Esophagus squamous epithelium (tissue), 5 donors: Measurements from ENCODE around the gene SYT1. TPM values are rescaled to one million over a fixed set of nuclear protein-coding genes. Genes with fewer than 3 reads are reported as not detected.

Experiments used
- DNase-seq: peaks from one replicate; lab custom pipeline; 2025; lab: John Stamatoyannopoulos, UW
- H3K27ac ChIP-seq, 4 donors: fragments of 200-600 bp; sonication (generic); one replicate each; pipeline ENCODE4 v1.5.1; 2016 to 2019; ENCODE audit warnings: mild to moderate bottlenecking in 1 of 4
- H3K27me3 ChIP-seq, 4 donors: fragments of 200-600 bp; sonication (generic); 1 replicate in 3 of 4; 2 replicates in 1 of 4; pipeline versions ENCODE4 v1.5.1 to v1.6.0; 2017 to 2021; ENCODE audit warnings: antibody characterized with exemption in 1 of 4
- H3K36me3 ChIP-seq, 3 donors: fragments of 200-600 bp; sonication (generic); one replicate each; pipeline ENCODE4 v1.5.1; 2016 to 2019
- H3K4me1 ChIP-seq, 3 donors: fragments of 200-600 bp; sonication (generic); one replicate each; pipeline ENCODE4 v1.5.1; 2017 to 2019
- H3K4me3 ChIP-seq, 4 donors: fragments of 200-600 bp; sonication (generic); 1 replicate in 3 of 4; 2 replicates in 1 of 4; pipeline ENCODE4 v1.5.1; 2016 to 2019; ENCODE audit warnings: mild to moderate bottlenecking in 2 of 4, moderate library complexity in 1 of 4
- H3K9me3 ChIP-seq, 3 donors: fragments of 200-600 bp; sonication (generic); one replicate each; pipeline ENCODE4 v1.5.1; 2016 to 2019
- CTCF ChIP-seq, 6 experiments: fragments of 450-650 bp in 4 of 6; fragments of 200-600 bp in 2 of 6; sonication (generic) in 2 of 6; IDR thresholded peaks; one replicate each; pipeline ENCODE4 v1.5.1; 2016 to 2019; ENCODE audit warnings: antibody characterized with exemption in 6 of 6, mild to moderate bottlenecking in 4 of 6, moderate library complexity in 4 of 6
- POLR2A ChIP-seq, 4 donors: fragments of 450-650 bp; IDR thresholded peaks; one replicate each; pipeline ENCODE4 v1.6.1; 2017; ENCODE audit warnings: antibody characterized with exemption in 4 of 4, mild to moderate bottlenecking in 4 of 4, moderate library complexity in 3 of 4
- WGBS, 2 donors: methylation state at CpG; one replicate each; pipeline ENCODE4 v1.1.5; 2018; 5-methylcytosine and 5-hydroxymethylcytosine counted together
- intact Hi-C: fragments of 100-400 bp; cut with DNase I; formaldehyde crosslinking; loops from one replicate; pipeline ENCODE4 v1.15.0; 2022
- total RNA-seq, 4 donors: library from RNA; depleted of rRNA; stranded (reverse); fragments of >200 nt; gene quantifications; one replicate each; pipeline ENCODE4 v1.1.0, GENCODE V29; 2016
- donor health status: DM: yes; HTN: yes; CAD: no.

Gene SYT1
- total RNA-seq, 4 donors from 2014 or later: 0.26 to 2.7 TPM; not detected in 2

- Histone ChIP-seq H3K9me3 (no peaks in the 10 kb centered on the region), H3K27me3 (no peaks in the 10 kb centered on the region), H3K4me1 (no peaks in the 10 kb centered on the region), H3K4me3 (no peak overlapping the region), H3K36me3 (no peaks in the 10 kb centered on the region), H3K27ac (no peak overlapping the region)
- intact Hi-C loops: no loop called here
- WGBS, 2 donors: 69 to 70% methylated on average over 1 of the region's 1 CpG
- no peak for DNase-seq
- no peak for TF ChIP-seq POLR2A (IDR thresholded peaks at IDR 0.05)
- TF ChIP-seq CTCF (IDR thresholded peaks at IDR 0.05): no peak
Measured at GRCh38 chr12:79331870-79332269, 467.3 kb downstream of the SYT1 start.

GRCh38 chr12:79333144-79333543, 468.6 kb downstream of the SYT1 start:
- Histone ChIP-seq H3K9me3 (no peaks in the 10 kb centered on the region), H3K27ac (no peak overlapping the region), H3K36me3 (no peaks in the 10 kb centered on the region), H3K4me3 (no peak overlapping the region), H3K27me3 (no peaks in the 10 kb centered on the region), H3K4me1 (no peaks in the 10 kb centered on the region)
- intact Hi-C loops: no loop called here
- no peak for DNase-seq
- 79 to 89% methylated on average over 3 of the region's 3 CpGs for WGBS, 2 donors
- TF ChIP-seq POLR2A (IDR thresholded peaks at IDR 0.05): no peak
- TF ChIP-seq CTCF (IDR thresholded peaks at IDR 0.05): no peak

- no peaks in the 10 kb centered on the region for H3K27me3 ChIP-seq
- H3K9me3 ChIP-seq: no peaks in the 10 kb centered on the region
- no peak for TF ChIP-seq CTCF (IDR thresholded peaks at IDR 0.05)
- no peak for TF ChIP-seq POLR2A (IDR thresholded peaks at IDR 0.05)
- H3K36me3 ChIP-seq: no peaks in the 10 kb centered on the region
- no peak overlapping the region for H3K27ac ChIP-seq
- DNase-seq: no peak
- no peaks in the 10 kb centered on the region for H3K4me1 ChIP-seq
- H3K4me3 ChIP-seq: no peak overlapping the region
- intact Hi-C loops: no loop called here
- WGBS, 2 donors: 65 to 67% methylated on average over 5 of the region's 5 CpGs
Measured at GRCh38 chr12:79337662-79338290, 473.2 kb downstream of the SYT1 start.

GRCh38 chr12:79344855-79345847, 480.6 kb downstream of the SYT1 start:
- peak in 5 of 6 experiments; percentile 33 to 54 (median 38) for TF ChIP-seq CTCF (IDR thresholded peaks at IDR 0.05)
- TF ChIP-seq POLR2A (IDR thresholded peaks at IDR 0.05): no peak
- DNase-seq: no peak
- intact Hi-C loops: no loop called here
- H3K4me3 ChIP-seq: no peak overlapping the region
- H3K27me3 ChIP-seq: no peaks in the 10 kb centered on the region
- WGBS, 2 donors: 56 to 57% methylated on average over 5 of the region's 5 CpGs
- no peaks in the 10 kb centered on the region for H3K9me3 ChIP-seq
- H3K36me3 ChIP-seq: no peaks in the 10 kb centered on the region
- no peak overlapping the region for H3K27ac ChIP-seq
- no peaks in the 10 kb centered on the region for H3K4me1 ChIP-seq

- Histone ChIP-seq H3K27me3 (no peaks in the 10 kb centered on the region), H3K4me3 (no peak overlapping the region), H3K4me1 (no peaks in the 10 kb centered on the region), H3K36me3 (no peaks in the 10 kb centered on the region), H3K9me3 (no peaks in the 10 kb centered on the region), H3K27ac (no peak overlapping the region)
- DNase-seq: no peak
- no peak for TF ChIP-seq CTCF (IDR thresholded peaks at IDR 0.05)
- no peak for TF ChIP-seq POLR2A (IDR thresholded peaks at IDR 0.05)
- WGBS, 2 donors: 46 to 69% methylated on average over 1 of the region's 1 CpG
- intact Hi-C loops: no loop called here
Measured at GRCh38 chr12:79347866-79348265, 483.3 kb downstream of the SYT1 start.
